ENCODE measurements around the gene MAD1L1.

- TF ChIP-seq CTCF (conservative IDR thresholded peaks at IDR 0.05) = no peak
- TF ChIP-seq EZH2 (IDR thresholded peaks at IDR 0.05; ENCODE audit: low read depth) = no peak
Observed at GRCh38 chr7:2131800-2132199, 100.9 kb downstream of the MAD1L1 start.

Data from PC-9 (cell line).